ENCODE data around the gene ZNF483. TPM values are rescaled to one million over a fixed set of nuclear protein-coding genes. Genes with fewer than 3 reads are reported as not detected.

ZNF483 gene
- polyA plus RNA-seq, 1 of the 3 experiments (the other 2 are of a cell fraction) = 0.53 TPM

DNA sequence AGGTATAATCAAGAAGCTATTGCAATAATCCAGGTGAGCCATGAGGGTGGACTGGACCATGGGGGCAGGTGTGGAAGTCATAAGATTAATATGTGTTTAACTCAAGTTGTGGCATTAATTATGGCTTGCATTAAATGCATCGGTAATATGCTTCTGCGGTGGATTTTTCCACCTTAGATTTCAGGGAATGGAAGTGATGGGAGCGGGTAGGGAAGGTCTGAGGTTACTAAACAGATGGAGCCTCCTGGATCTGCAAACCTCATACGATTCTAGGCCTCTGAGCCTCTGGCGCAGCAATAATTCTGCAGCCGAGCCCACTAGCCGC, 286 bp upstream of the ZNF483 start (continued):
- TF ChIP-seq REST (IDR thresholded peaks at IDR 0.05; ENCODE audit: low read depth, low read length) = no peak

DNA sequence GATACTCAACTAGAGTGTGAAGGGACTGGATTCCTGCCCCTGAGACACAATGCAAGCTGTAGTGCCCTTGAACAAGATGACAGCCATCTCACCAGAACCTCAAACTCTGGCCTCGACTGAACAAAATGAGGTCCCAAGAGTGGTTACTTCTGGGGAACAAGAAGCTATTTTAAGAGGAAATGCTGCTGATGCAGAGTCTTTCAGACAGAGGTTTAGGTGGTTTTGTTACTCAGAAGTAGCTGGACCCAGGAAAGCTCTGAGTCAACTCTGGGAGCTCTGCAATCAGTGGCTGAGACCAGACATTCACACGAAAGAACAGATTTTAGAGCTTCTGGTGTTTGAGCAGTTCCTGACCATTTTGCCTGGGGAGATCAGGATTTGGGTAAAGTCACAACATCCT, 2.4 kb downstream of the ZNF483 start:
- no peak overlapping the region for H3K27ac ChIP-seq (ENCODE audit: low read depth in 2 of 2, low read length in 1 of 2)
- peaks cover 6 to 10% of the 10 kb centered on the region in 2 experiments; a peak in 2 of 4 replicates for H3K4me1 ChIP-seq (ENCODE audit: control insufficient read depth in 1 of 2, insufficient read depth in 2 of 2, low read depth in 1 of 2, low read length in 1 of 2)
- ChIA-PET POLR2A (no interaction called here), CTCF (no interaction called here)
- no peak overlapping the region for H2AFZ ChIP-seq (ENCODE audit: low read depth)
- H3K9me3 ChIP-seq = no peaks in the 10 kb centered on the region
- no peak for DNase-seq
- WGBS (ENCODE audit: low lambda C conversion rate) = 95% methylated on average over 2 of the region's 2 CpGs
- H3K79me2 ChIP-seq (ENCODE audit: insufficient read depth) = no peaks in the 10 kb centered on the region
- TF ChIP-seq FOSL2 (IDR thresholded peaks at IDR 0.05; ENCODE audit: borderline replicate concordance, low read depth) = no peak
- TF ChIP-seq EZH2phosphoT487 (IDR thresholded peaks at IDR 0.05; ENCODE audit: borderline replicate concordance, low read depth) = no peak
- no peak for TF ChIP-seq GABPA (IDR thresholded peaks at IDR 0.05; ENCODE audit: low read depth)
- TF ChIP-seq YY1 (IDR thresholded peaks at IDR 0.05; ENCODE audit: low read depth) = no peak
- TF ChIP-seq REST (IDR thresholded peaks at IDR 0.05; ENCODE audit: low read depth, low read length) = no peak
- no peak for TF ChIP-seq ZBTB33 (IDR thresholded peaks at IDR 0.05; ENCODE audit: borderline replicate concordance, low read depth)
- no peak for TF ChIP-seq GATA2 (CRISPR knock-in tag; IDR thresholded peaks at IDR 0.05)
- TF ChIP-seq JUND (IDR thresholded peaks at IDR 0.05) = no peak
- TF ChIP-seq NFIC (IDR thresholded peaks at IDR 0.05; ENCODE audit: borderline replicate concordance) = no peak
- no peak for TF ChIP-seq NRF1 (IDR thresholded peaks at IDR 0.05; ENCODE audit: low read depth, low read length)
- TF ChIP-seq ELF1 (IDR thresholded peaks at IDR 0.05) = no peak
- TF ChIP-seq TAF1 (IDR thresholded peaks at IDR 0.05; ENCODE audit: borderline replicate concordance, low read depth, low read length) = no peak
- TF ChIP-seq FOXJ3 (CRISPR knock-in tag; IDR thresholded peaks at IDR 0.05) = no peak
- TF ChIP-seq, protein P1, sequence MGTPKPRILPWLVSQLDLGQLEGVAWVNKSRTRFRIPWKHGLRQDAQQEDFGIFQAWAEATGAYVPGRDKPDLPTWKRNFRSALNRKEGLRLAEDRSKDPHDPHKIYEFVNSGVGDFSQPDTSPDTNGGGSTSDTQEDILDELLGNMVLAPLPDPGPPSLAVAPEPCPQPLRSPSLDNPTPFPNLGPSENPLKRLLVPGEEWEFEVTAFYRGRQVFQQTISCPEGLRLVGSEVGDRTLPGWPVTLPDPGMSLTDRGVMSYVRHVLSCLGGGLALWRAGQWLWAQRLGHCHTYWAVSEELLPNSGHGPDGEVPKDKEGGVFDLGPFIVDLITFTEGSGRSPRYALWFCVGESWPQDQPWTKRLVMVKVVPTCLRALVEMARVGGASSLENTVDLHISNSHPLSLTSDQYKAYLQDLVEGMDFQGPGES (IDR thresholded peaks at IDR 0.05; ENCODE audit: low read depth, low read length) = no peak
- TF ChIP-seq TEAD4 (IDR thresholded peaks at IDR 0.05; ENCODE audit: borderline replicate concordance, insufficient read depth) = no peak
- TF ChIP-seq POLR2AphosphoS5 (IDR thresholded peaks at IDR 0.05; ENCODE audit: low read depth, low read length) = no peak
- no peak for TF ChIP-seq RCOR1 (IDR thresholded peaks at IDR 0.05; ENCODE audit: low read length)
- TF ChIP-seq FOXM1 (IDR thresholded peaks at IDR 0.05; ENCODE audit: low read depth) = no peak
- TF ChIP-seq RAD21 (IDR thresholded peaks at IDR 0.05; ENCODE audit: low read length) = no peak
- TF ChIP-seq, protein P2, sequence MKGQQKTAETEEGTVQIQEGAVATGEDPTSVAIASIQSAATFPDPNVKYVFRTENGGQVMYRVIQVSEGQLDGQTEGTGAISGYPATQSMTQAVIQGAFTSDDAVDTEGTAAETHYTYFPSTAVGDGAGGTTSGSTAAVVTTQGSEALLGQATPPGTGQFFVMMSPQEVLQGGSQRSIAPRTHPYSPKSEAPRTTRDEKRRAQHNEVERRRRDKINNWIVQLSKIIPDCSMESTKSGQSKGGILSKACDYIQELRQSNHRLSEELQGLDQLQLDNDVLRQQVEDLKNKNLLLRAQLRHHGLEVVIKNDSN (IDR thresholded peaks at IDR 0.05; ENCODE audit: borderline replicate concordance, low read depth) = no peak
- no peaks in the 10 kb centered on the region for H3K27me3 ChIP-seq (ENCODE audit: insufficient read depth)
- H3K9ac ChIP-seq = no peak overlapping the region
- H3K9me2 ChIP-seq = no peaks in the 10 kb centered on the region
- H3F3A ChIP-seq (replicated peaks; ENCODE audit: insufficient read depth) = no peaks in the 10 kb centered on the region
- no peaks in the 10 kb centered on the region for H4K20me1 ChIP-seq (ENCODE audit: insufficient read depth)
- no peak overlapping the region for H3K4me3 ChIP-seq (ENCODE audit: low read depth in 2 of 2, low read length in 1 of 2)
- H3K4me2 ChIP-seq = no peak overlapping the region
- peaks cover 2 to 4% of the 10 kb centered on the region in 2 experiments for H3K36me3 ChIP-seq (replicated peaks in 1 of 2; ENCODE audit: control insufficient read depth in 1 of 2, insufficient read depth in 2 of 2, low read length in 1 of 2)
